Measurements from ENCODE around the gene HDAC10.
A peak's percentile ranks its signal among the peaks of the same experiment; 100 is the strongest.

HDAC10 gene

DNA sequence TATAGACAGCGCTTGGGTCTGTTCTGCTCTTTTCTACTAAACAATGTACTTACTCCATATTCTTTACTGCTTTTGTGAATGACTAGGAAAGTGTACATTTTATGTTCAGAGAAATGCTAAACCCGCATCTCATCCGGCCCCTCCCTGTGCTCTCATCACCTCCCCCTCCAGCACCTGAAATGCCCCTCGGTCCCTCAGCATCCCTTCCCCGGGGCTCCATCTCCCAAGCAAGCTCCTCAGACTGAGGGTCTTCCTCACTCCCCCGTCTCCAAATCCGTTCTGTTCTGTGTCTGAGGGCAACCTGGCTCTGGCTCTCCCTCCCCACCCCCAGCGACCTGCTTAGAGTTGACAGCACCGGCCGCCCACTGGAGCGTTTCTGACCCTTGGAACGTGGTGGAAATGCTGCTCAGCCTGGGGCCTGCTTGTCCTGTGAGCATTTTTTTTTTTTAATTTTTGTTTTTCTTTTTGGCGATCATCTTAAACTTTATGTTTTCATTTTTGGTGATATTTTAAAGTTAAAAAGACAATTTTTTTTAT lies 48.9 kb downstream of the HDAC10 start:
- DNase-seq (ENCODE audit: low read depth in 2 of 2) = no peak

DNA sequence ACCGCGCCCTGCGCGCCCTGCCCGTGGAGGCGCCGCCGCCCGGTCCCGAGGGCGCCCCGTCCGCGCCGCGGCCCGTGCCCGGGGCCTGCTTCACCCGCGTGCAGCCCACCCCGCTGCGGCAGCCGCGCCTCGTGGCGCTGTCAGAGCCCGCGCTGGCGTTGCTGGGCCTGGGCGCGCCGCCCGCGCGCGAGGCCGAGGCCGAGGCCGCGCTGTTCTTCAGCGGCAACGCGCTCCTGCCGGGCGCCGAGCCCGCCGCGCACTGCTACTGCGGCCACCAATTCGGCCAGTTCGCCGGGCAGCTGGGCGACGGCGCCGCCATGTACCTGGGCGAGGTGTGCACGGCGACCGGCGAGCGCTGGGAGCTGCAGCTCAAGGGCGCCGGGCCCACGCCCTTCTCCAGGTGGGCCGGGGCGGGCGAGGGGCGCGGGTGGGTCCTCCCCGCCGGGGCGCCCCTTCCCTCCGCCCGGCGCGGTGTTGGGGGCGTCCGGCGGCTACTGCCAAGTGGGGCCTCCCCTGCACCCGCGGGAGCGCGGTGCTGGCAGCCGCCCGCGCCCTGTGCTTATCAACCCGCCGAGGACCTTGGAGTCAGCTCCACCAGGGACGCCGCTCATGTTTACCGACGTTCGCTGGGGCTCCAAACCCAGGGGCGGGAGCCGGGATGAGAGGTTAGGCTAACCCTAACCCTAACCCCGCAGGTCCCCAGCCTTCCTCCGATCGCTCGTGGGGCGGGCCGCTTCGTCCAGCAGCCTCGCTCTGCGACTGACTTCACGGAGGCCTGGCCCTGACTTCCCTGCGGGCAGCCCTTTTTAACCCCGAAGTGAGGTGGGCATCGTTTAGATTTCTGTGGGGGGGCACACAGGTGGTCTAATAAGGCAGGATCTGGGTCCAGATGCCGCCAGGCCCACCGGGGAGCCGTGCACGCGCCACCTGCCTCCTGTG lies 49.6 kb downstream of the HDAC10 start:
- DNase-seq (ENCODE audit: low read depth in 2 of 2) = no peak

DNA sequence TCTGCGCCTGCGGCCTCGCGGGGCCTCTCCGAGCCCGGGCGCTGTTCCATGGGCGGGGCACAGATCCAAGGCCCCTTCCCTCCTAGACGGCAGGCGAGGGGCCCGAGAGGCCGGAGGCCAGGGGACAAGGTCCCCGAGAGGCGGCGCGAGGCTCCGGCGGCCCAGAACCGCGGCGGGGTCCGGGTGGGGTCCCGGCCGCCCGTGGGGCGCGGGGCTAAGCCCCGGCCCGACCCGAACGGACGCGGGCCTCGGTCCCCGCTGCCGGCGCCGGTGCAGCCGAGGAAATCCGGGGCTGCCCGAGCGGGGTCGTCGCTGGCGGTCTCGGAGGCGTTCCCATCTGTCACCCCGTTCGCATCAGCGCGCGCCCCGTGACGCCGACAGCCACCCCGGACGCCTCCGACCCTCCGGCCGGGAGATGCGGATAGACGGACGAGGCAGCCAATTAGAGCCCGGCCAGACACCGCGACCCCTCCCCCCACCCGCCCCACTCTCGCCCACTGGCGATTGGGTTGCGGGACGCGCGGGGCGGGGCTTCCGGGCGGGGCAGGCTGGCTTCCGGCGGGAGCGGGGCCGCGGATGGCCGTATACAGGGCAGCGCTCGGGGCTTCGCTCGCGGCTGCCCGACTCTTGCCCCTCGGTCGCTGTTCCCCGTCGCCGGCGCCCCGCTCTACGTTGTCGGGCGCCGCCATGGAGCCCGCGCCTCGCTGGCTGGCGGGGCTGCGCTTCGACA lies 50.4 kb downstream of the HDAC10 start, which contains the start of gene SELENOO:
SELENOO (plus strand) TSS at position 551 of the 730 bp plus-strand sequence; CDS start at position 577, 26 bp downstream.
- DNase-seq (ENCODE audit: low read depth in 2 of 2) = peak; percentile 88 to 92

DNA sequence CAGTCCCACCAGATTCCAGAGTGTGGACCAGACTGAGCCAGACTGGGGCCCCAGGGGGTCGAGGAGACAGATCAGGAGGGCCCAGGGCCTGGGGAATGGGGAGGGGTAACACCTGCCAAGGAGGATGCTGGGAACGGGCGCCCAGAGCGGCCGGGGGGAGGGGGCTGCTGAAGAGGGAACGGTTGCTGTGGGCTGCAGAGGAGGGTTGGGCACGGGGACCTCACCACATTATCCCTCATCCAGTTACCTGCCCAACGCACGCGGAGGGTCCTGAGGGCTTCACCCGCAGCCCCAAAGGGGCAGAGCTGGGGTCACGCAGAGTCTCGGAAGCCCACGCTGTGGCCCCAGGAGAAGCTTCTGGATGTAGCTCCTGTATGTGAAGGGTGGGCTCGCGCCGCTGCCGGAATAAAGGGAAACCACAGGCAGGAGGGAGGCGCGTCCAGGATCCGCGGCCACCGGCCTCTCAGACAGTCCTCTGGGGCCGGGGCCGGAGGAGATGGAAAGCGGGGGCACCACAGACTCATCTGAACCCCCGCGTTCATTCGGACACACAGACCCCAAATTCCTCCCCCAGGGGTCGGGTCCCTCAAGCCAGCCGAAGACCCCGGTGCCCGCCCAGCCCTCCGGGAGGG lies 51.1 kb downstream of the HDAC10 start:
- DNase-seq (ENCODE audit: low read depth in 2 of 2) = no peak

DNA sequence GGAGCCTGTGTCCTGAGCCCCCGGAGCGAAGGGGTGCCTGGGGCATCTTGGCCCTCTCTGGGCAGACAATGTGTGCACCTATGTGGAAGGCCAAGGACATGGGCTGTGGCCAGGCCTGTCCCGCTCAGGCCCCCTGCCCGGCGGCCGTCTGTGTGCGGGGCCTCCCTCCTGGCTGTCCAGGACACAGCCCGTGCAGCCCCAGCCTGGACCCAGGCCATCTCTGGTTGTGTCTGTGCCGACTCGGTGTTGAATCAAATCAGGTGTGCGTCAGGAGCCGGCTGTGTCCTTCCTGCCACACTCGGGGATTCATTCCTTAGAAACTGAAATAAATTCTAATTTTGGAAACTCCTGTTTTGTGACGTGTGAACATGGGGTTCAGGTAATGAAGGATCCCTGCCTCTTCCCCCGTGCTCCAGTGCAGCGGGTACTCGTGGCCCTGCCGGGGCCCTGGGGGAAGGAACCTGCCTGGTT lies 51.8 kb downstream of the HDAC10 start:
- DNase-seq (ENCODE audit: low read depth in 2 of 2) = no peak

DNA sequence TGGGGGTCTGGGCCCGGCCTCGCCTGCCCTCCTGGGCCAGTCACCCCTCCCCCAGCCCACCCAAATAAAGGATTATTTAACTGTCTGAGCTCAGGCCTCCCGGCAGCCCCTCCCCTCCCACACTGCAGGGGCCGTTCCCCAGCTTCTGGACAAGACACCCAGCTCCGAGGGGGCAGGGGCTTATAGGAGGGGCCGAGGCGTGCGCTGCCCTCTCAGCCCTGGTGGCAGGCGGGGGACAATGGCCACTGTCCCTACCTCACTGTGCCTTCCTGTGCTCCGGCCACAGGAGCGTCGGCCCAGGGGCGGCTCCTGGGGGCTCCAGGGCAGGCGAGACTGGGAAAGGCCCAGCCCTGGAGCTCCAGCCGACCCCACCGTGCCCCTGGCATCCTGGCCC lies 52.4 kb downstream of the HDAC10 start:
- DNase-seq (ENCODE audit: low read depth in 2 of 2) = no peak

DNA sequence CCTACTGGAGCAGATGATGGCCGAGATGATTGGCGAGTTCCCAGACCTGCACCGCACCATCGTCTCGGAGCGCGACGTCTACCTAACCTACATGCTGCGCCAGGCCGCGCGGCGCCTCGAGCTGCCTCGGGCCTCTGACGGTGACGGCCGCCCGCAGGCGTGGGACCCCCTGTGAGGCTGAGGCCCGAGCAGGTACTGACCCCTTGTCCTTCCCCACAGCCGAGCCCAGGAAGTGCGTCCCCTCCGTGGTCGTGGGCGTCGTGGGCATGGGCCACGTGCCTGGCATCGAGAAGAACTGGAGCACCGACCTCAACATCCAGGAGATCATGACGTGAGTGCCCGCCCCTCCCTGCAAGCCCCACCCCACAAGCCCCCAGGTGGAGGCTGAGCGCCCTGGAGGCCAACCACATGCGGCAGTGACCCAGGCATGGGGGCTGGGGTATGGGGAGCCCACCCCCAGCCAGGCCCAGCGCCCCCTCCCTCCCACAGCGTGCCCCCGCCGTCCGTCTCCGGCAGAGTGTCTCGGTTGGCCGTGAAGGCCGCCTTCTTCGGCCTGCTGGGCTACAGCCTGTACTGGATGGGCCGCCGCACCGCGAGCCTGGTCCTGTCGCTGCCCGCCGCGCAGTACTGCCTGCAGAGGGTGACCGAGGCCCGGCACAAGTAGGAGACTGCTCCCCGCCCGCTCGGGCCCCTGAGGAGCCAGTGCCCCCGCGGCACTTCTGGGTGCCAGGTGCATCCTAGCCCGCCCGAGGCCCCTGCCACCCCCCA lies 53.0 kb downstream of the HDAC10 start:
- DNase-seq (ENCODE audit: low read depth in 2 of 2) = no peak

DNA sequence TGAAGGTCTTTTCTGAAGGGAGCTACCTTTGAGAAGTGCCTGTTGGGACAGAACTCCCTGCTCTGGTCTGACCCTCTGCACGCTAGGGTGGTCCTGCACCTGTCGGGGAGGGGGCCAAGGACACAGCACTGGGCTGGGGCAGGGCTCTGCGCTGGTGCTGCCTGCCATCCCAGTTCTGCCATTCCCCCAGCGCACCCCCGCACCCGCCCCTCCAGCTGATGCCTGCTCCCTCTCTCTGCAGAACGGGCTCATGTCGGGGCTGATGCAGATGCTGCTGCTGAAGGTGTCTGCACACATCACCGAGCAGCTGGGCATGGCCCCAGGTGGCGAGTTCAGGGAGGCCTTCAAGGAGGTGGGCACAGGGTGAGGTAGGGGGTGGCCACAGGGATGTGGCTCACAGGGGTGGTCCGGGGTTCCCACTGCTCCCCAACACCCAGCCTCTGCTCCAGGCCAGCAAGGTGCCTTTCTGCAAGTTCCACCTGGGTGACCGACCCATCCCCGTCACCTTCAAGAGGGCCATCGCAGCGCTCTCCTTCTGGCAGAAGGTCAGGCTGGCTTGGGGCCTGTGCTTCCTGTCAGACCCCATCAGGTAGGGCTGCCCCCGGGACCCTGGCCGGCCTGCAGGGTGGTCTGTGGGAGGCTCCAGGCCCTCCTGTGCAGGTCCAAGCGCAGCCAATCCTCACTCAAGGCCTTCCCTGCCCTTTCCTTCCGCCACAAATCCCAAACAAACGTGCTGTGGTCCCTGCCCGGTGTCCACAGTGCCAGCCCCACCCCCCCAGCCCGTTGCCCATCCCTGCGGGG lies 53.9 kb downstream of the HDAC10 start:
- no peak for DNase-seq (ENCODE audit: low read depth in 2 of 2)

DNA sequence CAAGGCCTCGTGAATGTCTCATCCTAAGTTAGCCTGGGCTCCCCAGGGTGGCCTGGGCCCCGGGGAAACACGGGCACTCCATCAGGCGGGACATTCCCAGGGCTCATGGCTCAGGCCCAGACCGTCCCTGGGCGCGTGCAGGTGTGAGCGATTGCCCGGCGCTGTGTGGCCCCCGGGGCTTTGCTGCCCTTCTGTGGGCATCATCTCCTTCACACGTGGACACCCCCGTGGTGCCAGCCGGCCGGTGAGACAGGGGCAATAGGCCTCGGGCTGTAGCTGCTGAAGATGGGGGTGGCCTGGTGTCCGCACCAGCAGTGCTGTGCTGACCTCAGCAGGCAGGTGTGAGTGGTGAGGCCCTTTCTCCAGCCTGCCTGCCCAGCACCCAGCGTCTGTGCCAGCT lies 54.8 kb downstream of the HDAC10 start:
- DNase-seq (ENCODE audit: low read depth in 2 of 2) = no peak
